ENCODE results near the gene C19orf33.

DNA sequence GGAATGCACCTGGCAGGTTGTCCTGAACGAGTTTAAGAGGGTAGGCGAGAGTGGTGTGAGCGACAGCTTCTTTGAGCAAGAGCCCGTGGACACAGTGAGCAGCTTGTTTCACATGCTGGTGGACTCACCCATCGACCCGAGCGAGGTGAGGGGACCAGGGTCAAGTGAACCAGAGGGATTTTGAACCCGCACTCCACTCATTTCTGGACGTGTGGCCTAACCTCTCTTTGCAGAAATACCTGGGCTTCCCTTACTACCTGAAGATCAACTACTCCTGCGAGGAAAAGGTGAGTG lies 33.3 kb downstream of the C19orf33 start:
- no peak for TF ChIP-seq POLR2AphosphoS5 (IDR thresholded peaks at IDR 0.05; ENCODE audit: borderline replicate concordance, low read depth, low read length)
- TF ChIP-seq EZH2 (IDR thresholded peaks at IDR 0.05) = no peak

All from SK-N-MC (cell line).